Colon (tissue), 2 donors: ENCODE results near the gene ARHGAP24.

Experiments used
- FAIRE-seq: peaks from 2 replicates; lab custom pipeline; 2012; peaks lifted over from hg19 to GRCh38; lab: Jason Lieb, UNC
- donor health status: control.
- donor health status: control.

Gene ARHGAP24

DNA sequence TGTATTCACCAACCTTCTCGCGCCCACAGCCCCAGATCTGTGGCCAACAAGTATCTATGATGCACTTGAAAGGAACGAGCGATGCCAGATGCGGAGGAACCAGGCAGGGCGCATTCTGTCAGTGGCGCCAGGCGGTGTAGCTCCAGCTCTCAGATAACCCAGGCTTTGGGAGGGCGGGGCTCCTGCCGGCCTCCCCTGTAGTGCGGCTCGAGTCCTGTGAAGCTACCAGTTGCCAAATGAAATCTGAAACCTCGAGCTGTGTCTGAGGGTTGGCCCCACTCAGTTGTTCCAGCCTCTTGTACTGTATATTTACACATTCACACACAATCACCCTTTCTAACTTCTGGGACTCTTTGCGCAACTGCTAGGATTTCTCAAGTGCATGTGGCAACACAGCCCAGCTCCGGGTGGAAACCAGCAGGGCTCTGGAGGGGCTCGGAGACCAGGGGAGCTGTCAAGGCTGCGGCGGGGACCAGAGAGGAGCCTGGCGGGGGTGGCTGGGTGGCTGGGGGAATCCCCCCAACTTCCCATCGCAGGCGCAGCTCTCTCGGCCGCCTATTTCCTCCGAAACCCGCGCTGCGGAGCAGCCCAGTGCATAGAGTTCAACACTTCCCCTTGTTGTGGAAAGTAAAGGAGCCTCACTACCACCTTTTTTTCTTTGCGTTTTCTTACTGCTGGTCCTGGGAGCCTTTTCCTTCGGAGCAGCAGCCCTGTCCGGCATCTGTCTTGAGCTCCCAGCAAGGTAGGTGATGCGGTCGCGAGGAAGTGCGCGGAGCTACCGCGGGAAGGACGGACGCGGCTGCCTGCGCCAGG lies at the start of gene ARHGAP24:
TSS of gene ARHGAP24 (plus strand) at position 333 of the 813 bp plus-strand sequence.
- FAIRE-seq, result no peak

DNA sequence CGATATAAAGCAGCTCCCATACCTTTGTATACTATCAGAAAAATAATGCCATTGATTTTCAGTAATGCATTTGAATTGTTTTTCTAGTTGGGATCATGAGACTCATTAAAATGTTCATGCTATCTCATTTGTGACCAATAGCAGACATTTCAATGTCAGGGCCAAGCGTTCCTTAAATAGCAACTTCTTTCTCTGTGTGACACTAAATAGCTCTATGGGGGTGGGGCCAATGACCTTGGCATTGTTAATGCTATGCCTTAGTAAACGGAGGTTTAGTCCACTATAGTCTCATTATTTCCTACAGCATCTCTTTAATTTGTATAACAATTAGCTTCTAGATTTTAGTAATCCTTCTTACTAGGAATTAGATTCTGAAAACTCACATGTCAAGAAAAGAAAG lies 48.6 kb upstream of the ARHGAP24 start:
- no peak for FAIRE-seq

DNA sequence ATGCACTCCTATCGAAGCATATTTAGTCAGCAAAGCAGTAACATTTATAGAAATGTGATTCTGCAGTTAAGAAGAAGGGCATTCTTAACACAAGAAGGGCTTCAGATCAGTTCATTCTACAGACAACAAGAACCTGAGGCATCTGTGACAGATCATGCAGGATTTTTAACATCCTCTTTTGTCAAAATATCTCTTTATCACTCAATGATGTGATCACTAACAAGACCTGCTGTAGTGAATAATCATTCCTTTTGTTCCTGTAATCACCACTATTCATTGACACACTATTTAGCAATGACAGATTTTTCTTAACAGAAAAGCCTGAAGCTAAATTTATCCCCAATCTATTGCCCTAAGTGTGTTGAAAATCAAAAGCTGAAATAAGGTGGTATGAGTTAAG lies 47.8 kb upstream of the ARHGAP24 start:
- FAIRE-seq, result no peak

DNA sequence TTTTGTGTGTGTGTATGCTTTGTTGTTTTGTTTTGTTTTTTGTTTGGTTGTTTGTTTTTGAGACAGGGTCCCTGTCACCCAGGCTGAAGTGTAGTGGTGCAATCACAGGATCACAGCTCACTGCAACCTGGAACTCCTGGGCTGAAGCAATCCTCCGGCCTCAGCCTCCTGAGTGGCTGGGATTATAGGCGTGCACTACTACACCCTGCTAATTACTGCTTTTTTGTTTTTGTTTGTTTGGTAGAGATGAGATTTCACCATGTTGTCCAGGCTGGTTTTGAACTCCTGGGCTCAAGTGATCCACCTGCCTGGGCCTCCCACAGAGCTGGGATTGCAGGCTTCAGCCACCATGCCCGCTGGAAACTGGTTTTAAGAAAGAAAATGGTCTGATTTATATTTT lies 44.7 kb upstream of the ARHGAP24 start:
- FAIRE-seq, result no peak

DNA sequence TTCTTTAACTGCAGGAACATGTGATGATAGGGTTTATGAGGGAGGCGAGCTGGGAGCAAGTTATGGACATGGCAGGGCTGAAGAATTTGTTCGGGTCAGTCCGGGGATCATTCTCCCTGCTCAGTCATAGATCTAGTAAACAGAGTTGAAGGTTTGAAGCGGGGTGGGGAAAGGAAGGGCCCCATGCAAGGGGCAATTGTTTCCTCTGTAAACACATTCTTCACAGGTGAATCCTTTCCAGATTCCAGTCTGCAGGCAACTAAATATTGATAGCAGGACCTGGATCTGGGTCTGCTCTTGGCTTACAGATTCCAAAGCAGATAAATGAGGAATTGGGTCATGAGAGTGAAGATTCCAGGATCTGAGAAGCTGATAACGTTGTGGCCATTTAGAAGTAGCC lies 44.3 kb upstream of the ARHGAP24 start:
- no peak for FAIRE-seq

DNA sequence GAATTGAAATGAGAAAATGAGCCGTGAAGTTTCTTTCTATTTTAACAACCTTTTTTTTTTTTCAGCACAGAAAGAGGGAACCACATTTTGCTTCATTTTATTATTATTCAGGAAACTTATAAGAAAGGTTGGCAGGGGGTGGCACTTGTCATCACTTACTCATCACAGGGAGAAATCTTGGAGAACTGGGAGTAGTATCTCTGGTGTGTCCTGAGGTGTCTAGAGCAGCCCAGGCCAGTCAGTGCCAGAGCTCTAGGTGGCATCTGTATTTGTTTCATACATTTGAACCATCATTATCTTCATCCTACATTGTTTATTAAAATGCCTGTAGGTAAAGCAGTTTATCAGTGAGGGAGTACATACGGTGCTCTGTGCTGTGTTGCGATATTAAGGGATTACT lies 43.8 kb upstream of the ARHGAP24 start:
- FAIRE-seq, result no peak

DNA sequence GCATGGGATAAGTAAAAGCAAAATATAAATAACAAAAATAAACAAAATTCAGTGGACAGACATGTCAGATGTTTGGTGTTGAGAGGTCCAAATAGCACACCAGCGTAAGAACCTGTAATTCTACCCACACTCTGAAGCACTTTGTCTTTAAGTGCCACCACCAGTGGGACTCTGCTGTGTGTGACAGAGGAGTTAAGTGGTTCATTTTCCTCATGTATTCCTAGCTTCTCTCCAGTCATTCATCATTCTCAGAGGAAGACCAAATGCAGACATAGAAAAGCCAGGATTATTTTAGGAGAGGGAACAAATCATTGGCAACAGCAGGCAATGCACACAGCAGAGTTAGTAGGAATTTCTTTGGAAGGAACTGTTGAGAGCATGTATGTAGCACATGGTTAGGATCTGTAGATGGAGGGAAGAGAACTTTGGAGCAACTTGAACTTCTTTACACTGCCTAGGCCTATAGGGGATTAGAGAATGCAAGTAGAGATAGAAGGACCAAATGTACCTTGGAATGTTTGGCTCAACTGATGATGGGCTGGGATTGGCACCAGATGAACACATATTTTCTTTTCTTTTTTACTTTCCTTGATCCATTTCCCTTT lies 43.0 kb upstream of the ARHGAP24 start:
- no peak for FAIRE-seq

DNA sequence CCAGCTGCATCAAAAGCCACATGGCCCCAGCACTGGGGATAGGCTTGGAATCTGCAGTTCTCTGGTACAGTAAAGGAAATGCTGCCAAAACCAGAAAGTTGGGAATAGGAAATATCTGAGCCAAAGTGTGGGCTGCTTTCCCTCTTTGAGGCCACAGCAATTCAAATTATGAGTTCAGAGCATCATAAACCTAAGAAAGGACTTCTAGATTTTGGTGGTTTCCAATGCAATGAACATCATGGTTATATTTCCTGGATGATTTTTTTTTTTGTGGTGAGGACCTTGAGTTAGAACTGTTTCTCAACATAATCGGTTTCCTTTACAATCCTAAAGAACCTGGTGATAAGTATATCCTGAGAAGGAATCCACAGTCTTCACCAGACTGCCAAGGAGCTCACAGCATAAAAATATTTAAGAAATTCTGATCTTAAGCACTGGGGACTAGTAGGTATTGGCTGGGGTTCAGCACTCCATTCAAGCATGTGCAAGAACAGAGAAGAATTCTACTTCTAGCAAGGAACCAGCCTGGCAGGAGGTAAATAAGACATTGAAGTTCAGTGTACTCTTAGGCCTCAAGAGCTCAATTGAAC lies 29.8 kb upstream of the ARHGAP24 start:
- no peak for FAIRE-seq

DNA sequence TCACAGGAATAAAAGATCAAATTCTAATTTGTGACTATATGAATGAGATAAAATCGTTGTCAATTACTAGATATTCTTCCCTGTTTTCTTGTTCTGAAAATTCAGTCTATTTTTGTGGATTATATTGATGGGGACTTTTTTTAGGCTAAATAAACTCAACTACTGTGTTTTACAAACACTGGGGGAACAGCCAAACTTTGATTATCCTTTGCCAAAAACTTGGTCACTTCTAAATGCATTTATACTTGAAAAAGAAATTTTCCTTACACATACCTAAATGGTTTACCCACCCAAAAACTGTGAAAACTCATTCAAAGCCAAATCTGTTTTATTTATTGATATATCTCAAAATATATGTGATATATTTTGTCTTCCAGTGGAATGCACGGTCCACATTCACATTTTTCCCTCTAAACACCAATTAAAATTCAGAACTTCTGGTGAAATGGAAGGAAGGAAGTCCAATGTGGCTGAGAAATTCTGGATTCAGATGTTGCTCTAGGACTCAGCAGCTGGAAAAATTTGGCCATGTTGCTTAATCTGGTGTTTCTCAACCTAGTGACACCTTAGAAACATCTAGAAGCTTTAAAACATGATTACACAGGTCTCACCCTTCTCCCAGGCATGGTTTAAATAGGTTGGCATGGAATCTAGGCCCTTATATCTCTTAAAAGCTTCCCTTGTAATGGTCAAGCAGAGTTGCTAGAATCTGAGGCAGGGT lies 28.6 kb upstream of the ARHGAP24 start:
- no peak for FAIRE-seq

DNA sequence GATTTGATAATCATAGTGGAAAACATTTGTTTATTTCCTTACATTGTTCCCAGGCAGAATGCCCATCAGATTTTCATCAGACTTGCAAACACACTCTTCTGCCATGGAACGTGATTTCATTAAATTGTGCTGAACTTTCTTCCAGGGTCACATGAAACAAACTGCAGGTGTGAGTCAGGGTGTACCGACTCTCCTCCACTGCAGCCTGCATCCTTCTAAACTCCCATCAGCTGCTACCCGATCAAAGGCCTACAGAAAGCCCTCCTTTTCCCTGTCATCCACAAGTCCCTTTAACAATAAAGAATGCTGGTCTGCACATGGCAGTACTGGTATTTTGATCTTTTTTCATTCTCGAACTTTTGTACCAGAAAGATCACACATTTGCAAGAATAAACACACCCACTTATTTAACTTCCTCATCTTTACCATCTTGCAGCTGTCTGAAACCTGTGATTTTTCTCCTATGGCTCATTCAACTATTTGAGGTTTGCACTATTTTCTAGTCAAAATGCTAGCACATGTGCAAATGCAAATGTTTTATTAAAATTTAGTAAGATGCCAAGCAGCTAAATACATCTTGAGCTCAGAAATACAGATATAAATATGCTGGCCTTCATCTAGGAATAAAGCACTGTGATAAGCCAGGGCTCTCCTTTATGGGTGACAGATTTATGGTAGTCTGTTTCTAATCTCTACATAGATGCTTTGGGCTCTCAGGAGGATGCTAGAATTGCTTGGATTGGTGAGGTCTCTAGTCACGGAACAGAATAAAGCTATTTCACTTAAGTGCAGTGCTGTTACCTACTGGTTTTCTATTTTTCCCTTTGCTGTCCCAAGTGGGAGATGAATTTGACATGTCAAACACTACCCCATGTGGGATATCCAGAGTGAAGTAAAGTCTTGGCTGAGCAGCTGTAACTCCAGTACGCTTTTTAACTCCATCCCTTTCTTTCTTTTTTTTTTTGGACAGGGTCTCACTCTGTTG lies 25.8 kb upstream of the ARHGAP24 start:
- FAIRE-seq, result no peak

DNA sequence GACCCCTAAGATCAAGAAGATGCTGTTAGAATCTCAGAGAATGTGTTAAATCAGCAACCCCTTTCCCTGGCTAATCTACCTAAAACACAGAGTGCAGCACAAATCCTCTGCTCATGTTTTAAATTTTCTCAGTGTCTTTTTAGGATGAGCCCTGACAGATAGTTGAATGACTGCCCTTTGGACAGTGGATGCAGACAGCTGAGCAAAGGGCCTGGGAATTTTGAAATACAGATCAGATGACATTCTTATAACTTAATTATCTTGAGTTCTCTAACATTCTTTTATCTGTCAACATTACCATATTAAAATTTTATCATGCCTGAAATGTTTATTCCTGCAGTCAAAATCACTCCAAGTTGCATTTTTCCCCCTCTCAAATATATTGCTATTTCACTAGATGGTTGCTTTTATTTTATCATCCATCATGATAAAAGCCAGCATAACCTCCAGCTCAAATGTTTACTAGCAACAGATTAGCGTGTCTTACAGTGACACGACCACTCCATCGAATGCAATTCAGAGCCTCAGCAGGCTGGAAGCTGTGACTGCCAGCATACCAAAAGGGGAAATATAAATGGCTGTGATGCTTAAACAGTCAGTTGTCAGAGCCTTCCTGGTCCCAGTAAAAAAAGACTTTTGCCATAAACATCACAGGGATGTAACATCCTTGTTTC lies 22.8 kb upstream of the ARHGAP24 start:
- no peak for FAIRE-seq

DNA sequence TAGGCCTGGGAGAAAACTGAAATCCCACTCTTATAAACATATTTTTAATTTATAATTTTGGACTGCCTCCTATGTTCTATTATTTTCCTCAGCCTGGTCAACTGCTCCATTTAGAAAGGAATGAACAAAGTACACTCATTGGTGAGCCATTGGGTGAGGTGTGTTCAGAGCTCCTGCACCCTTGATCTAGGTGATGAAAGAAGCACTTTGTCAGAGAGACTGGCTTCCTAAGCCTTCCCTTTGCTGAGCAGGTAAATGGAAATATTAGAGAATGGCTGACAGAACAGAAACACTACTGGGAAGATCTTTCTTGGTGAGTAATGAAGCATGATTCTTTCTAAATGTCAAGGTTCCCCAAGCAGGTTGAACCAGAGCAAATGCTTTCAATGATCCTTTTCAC lies 19.0 kb upstream of the ARHGAP24 start:
- no peak for FAIRE-seq

DNA sequence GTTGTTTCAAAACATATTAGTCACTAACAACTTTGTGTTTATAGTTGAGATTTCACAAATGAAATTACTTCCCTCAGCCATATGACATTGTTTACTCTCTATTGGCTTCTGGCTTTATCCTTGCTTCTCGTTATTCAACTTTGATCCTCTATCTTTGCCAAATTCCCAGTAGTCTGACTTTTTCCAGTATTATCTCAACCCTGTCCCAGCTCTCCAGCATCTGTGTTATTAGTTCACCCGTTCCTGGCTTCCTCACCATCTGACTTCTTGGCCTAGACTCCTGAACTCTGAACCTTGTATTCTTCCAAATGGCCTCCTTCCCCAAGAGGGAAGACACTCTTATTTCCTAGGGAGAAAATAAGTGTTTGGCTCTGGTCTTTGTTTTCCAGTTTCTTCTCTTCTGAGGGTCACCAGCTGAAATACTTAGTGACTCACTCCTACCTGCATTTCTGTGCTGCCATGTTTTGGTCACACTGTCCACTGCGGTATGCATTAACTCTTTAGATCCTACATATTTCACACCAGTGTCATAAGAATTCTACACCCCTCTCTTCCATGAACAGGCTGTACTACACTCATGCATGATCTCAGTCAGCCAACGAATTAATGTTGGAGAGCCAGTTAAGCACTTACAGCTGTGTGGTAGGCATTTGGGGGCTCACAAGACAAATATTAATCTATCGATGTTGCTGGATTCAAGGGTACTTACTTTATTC lies 17.0 kb upstream of the ARHGAP24 start:
- FAIRE-seq, result no peak

DNA sequence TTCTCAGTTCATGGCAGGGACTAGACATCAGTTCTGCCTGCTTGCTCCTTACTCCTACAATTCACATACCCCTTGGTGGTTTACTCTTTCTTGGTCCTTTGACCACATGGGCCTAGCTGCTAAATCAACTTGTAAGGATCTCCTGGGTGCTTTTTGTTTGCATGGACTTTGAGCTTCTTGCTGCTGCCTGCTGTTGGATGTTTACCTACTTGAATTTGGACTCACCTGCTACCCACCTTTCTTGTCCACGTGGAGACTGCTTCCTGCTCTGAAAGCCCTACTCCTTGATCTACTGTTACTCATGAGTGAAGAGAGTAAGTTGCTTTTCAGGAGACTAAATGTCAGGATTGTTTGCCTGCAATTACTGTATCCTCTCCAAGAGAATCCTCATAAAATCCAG lies 15.2 kb upstream of the ARHGAP24 start:
- FAIRE-seq, result no peak

DNA sequence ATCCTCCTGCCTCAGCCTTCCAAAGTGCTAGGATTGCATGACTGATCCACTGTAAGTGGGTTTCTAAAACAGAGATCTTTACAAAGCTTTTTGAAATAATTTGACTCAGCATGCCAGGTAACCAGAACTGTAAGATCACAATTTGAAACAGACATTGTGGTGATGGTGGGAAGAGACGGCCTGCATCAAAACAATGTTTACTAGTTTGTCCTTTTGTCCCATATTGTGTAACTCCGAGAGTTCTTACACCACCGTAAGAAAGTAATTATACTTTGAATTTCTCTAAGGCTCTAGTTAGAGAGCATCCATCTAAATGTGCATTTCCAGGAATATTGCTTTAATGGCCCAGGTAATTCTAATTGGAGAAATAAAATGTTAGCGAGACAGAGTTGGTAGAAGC lies 594 bp upstream of the ARHGAP24 start:
- FAIRE-seq, result no peak

DNA sequence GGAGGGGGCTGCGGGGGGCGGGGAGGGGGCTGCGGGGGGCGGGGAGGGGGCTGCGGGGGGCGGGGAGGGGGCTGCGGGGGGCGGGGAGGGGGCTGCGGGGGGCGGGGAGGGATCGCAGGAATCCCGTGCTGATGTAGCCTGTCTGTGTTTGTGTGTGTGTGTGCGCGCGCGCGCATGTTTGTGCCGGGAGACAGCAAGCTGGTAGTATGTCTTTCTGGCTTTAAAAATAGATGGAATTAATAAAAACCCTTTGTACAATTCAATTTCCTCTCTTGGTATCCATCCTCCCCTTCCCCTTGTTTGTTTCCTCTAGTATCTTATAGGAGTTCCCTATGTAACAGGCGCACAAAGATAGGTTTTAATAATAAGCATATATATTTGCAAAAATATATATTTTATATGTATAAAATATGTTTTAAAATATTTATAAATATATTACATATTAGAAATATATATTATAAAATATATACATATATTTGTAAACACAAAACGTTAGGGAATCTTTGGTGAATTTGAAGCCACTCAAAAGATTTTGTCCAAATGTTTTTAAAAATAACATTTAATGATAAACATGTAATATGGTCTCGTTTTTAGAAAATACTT lies 782 bp downstream of the ARHGAP24 start:
- FAIRE-seq, result peak; percentile 83

DNA sequence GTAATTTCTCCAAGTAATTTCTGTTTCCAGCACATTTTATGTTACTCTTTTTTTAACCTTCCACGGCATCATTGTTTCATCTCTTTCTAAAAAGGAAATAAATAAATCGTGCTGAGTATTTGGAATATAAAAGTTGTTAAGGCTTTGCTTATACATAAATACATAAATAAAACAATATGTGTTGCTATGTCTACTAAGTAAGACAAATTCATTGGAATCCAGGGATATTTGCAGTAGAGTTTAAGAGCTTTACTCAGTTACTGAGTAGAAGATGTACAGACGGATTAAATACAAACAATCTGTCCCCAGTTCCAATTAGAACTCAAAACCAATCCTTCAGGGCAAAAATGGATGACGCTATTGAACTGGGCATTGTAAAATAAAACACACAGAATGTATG lies 1.4 kb downstream of the ARHGAP24 start:
- no peak for FAIRE-seq

DNA sequence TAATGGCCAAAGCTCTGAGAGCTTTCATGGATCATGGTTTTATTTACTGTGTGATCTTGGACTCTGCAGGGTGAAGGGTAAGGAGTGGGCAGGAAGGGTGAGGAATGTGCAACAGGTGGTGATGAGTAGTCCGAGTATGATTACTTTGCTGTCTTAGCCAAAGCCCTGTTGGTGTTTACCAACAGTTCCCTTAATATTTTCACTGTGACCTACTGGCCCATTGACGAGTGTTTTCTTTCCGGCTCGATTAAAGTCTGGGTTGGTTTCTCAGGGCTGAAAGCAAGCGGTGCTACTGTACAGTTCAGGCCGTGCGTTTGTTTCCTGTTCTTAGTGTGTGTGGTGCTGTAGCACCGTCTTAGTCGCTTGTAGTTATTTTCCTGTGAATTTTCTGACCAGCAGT lies 2.6 kb downstream of the ARHGAP24 start:
- no peak for FAIRE-seq

DNA sequence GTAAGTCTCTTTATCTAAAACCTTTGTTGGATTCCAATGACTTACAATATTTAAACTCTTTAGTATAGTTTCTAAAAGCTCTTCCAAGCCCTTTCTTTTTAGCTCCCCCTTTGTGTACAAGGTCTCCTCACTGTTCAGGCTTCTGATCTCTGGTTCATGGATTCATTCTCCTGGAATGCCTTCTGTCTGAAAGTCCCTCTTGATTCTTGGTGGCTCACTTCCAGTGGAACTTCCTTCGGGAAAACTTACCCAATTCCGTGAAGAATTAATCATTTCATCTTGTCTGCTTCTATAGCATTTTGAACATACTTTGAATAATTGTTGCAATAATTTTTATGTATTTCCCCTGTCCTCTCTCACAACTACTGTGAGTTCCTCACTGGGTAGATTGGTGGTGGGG lies 3.6 kb downstream of the ARHGAP24 start:
- FAIRE-seq, result no peak
